ENCODE results near the gene TMEM150B.

The TMEM150B gene

DNA sequence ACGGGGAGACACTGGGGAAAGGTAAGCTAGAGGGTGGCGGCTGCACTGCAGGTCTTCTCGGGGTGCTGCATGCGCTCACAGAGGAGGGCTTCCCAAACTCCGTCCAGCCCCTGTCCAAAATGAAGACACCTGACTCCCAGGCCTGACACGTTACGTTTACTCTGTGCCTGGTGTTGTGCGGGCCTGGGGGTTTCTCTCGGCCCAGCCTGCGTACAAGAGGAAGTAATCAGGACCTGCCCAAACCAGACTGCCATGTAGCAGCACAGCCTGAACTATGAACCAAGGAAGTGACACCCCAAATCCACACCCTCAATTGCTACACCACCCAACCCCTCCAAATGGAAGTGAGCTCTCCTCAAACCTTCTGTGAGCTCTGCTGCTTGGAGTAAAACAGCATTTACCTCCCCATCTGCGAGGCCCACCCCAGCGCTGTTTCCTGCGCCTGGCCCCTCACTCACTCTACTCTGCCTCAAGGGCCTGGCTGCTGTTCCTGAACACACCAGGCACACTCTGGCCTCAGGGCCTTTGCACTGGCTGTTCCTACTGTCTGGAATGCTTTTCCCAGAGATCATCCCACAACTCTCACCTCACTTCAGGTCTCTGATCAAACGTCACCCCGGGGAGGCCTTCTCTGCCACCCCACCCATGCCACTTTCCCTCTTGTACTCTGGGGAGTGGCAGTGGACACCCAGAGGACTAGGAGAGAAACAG, 48.3 kb downstream of the TMEM150B start:
- no peak for DNase-seq (ENCODE audit: low spot score)

GRCh38 chr19:55275851-55276719, 49.1 kb downstream of the TMEM150B start:
- no peak for DNase-seq (ENCODE audit: low spot score)

GRCh38 chr19:55273978-55274707, 51.0 kb downstream of the TMEM150B start:
- DNase-seq (ENCODE audit: low spot score) = no peak

DNA sequence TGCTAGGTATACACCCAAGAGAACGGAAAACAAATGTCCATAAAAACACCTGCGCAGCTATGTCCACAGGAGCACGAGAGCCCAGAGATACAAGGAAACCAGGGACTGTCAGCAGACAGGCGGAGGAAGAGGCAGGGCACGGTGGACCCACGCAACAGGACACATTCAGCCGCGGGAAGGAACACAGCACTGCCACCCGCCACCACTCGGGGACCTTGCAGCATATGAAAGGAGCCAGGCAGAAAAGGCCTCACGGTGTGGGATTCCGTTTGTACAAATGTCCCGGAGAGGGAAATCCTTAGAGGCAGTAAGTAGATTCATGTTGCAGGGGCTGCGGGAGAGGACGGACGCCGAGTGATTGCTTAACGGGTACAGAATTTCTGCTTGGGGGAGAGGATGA, 53.0 kb downstream of the TMEM150B start:
- no peak for DNase-seq (ENCODE audit: low spot score)

GRCh38 chr19:55270172-55270942, 54.8 kb downstream of the TMEM150B start:
- no peak for DNase-seq (ENCODE audit: low spot score)

GRCh38 chr19:55269299-55269698, 55.8 kb downstream of the TMEM150B start:
- no peak for DNase-seq (ENCODE audit: low spot score)

DNA sequence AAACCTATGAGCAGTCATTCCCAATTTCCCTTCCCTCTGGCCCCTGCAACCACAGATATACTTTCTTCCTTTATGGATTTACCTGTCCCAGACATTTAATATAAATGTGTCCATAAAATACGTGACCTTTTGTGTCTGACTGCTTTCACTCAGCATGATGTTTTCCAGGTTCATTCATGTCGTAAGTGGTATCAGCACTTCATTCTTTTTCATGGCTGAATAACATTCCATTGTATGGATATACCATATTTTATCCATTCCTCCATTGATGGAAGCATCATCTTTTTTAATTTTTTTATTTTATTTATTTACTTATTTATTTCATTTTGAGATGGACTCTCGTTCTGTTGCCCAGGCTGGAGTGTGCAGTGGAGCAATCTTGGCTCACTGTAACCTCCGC, 58.3 kb downstream of the TMEM150B start:
- DNase-seq (ENCODE audit: low spot score) = no peak

DNA sequence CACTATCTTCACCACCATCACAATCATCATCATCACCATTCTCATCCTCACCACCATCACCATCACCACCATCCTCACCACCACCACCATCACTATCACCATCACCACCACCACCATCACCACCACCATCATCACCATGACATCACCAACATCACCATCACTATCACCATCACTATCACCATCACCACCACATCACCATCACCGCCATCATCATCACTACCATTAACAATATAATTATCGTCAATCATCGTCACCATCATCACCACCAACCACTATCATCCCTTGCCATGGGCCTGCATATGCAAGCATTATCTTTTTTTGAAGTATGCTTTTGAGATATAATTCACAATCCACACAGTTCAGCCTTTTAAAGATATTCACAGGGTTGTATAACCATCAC, 58.7 kb downstream of the TMEM150B start:
- no peak for DNase-seq (ENCODE audit: low spot score)

GRCh38 chr19:55265723-55266386, 59.3 kb downstream of the TMEM150B start:
- DNase-seq (ENCODE audit: low spot score) = no peak

DNA sequence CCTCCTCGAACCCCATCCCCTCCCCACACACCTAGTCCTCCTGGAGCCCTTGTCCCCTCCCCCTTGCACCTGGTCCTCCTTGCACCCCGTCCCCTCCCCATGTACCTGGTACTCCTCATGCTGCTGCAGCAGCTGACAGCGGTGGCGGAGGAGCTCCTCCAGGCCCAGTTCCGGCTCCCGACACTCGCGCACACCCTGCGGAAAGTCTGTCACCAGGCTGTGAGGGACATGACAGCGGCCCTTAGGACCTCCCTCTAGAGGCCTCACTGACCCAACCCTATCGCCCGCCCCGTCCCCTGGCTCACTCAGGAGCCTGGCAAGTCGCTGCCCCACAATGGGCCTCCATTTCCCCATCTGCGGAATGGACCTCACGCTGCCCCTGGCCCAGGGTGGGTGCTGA, 60.0 kb downstream of the TMEM150B start:
- no peak for DNase-seq (ENCODE audit: low spot score)

DNA sequence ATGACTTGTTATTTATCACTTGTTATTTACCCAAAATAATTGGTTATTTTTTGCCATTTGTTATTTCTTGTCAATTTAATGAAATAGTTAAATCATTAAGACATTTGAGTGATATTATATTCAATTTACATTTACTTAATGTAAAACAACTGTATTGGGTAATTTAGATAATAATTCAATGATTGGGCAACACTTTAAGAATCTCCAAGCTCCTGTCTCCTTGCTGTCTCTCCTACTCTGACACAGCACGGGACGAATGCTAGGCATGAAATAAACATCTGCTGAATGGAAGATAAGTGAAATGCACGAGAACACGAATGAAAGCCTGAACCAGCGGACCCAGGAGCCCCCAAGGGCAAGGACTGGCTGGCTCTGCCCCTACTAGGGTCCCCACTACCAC, 60.6 kb downstream of the TMEM150B start:
- DNase-seq (ENCODE audit: low spot score) = no peak

Measured in HuH-7 (cell line).